ENCODE results near the gene SLC17A7. TPM values are rescaled to one million over a fixed set of nuclear protein-coding genes. Genes with fewer than 3 reads are reported as not detected.

Gene SLC17A7
- total and polyA plus RNA-seq, 2 of the 8 experiments (the other 6 are each of a cell fraction or from before 2014, with no cell fraction given), result 2.7 to 3.0 TPM

DNA sequence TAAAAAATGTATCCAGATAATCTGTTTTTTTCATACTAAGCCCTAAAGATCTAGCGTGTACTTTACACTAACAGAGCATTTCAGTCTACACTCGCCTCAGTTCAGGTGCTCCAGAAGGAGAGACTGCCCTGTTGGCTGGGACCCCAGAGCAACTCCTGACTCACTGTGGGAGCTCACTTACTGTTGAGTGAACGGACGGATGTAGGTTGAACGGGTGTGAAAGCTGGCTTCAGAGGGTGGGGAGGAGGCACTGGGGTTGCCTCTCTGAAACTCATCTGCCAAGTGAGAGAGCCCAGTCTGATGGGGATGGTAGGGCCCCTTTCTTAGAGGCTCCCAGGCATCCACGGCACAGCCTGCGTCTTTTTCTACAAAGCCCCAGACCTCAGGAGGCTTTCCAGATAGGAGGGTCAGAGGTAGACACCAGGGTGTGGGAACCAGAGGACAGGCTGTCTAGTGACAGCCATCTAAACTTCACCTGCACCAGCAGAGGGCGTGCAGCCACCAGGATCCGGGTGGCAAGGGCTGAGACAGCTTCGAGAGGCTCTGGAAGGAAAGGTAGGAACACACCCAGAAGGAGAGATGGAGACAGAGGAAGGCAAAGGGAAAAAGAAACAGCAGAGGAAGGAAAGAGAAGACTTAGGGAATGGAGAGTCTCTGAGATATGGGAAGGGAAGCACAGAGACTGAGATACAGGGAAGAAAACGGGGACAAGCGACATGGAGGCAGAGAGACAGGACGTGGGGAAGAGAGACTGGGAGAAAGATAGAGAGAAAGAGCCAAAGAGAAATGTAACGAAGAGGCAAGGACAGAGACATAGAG is 49.5 kb downstream of the SLC17A7 start (continued):
- TF ChIP-seq, protein P1, sequence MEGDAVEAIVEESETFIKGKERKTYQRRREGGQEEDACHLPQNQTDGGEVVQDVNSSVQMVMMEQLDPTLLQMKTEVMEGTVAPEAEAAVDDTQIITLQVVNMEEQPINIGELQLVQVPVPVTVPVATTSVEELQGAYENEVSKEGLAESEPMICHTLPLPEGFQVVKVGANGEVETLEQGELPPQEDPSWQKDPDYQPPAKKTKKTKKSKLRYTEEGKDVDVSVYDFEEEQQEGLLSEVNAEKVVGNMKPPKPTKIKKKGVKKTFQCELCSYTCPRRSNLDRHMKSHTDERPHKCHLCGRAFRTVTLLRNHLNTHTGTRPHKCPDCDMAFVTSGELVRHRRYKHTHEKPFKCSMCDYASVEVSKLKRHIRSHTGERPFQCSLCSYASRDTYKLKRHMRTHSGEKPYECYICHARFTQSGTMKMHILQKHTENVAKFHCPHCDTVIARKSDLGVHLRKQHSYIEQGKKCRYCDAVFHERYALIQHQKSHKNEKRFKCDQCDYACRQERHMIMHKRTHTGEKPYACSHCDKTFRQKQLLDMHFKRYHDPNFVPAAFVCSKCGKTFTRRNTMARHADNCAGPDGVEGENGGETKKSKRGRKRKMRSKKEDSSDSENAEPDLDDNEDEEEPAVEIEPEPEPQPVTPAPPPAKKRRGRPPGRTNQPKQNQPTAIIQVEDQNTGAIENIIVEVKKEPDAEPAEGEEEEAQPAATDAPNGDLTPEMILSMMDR (IDR thresholded peaks at IDR 0.05; ENCODE audit: control extremely low read depth in 1 of 3, insufficient read depth in 1 of 3, low read depth in 1 of 3, low read length in 3 of 3), result peak; percentile 92 to 98 (median 94)
- TF ChIP-seq GTF2F1 (IDR thresholded peaks at IDR 0.05; ENCODE audit: borderline replicate concordance, low read depth, low read length) (no peak), JUN (IDR thresholded peaks at IDR 0.05; ENCODE audit: low read depth, low read length) (no peak), CBX5 (IDR thresholded peaks at IDR 0.05; ENCODE audit: low read depth, low read length) (no peak), EZH2 (IDR thresholded peaks at IDR 0.05; ENCODE audit: low read depth, low read length, severe bottlenecking) (no peak), TCF12 (IDR thresholded peaks at IDR 0.05; ENCODE audit: low read depth, low read length) (no peak), ASH2L (IDR thresholded peaks at IDR 0.05; ENCODE audit: low read length) (no peak), KDM4A (IDR thresholded peaks at IDR 0.05; ENCODE audit: low read depth, low read length, severe bottlenecking) (no peak), SP1 (IDR thresholded peaks at IDR 0.05; ENCODE audit: low read depth, low read length) (no peak), POLR2AphosphoS5 (IDR thresholded peaks at IDR 0.05; ENCODE audit: low read depth, low read length) (no peak), RFX5 (IDR thresholded peaks at IDR 0.05; ENCODE audit: borderline replicate concordance, low read depth, low read length) (no peak), POLR2A (IDR thresholded peaks at IDR 0.05; ENCODE audit: control extremely low read depth in 1 of 2, low read depth in 2 of 2, low read length in 2 of 2) (no peak), ZNF274 (IDR thresholded peaks at IDR 0.05; ENCODE audit: borderline replicate concordance, extremely low read depth, low read length) (no peak)
